SK-N-SH (cell line): Measurements from ENCODE around the gene ZNF177.

Experiments
- ELF1 ChIP-seq: IDR thresholded peaks from 2 replicates; pipeline ENCODE4 v1.4.0; 2012
- EP300 ChIP-seq, 2 experiments: IDR thresholded peaks; 2 replicates each; pipeline versions ENCODE4 v1.4.0 to v1.6.1; 2012; ENCODE audit warnings: borderline replicate concordance in 1 of 2, low read depth in 1 of 2, low read length in 1 of 2
- EZH2phosphoT487 ChIP-seq: fragments of 200-600 bp; sonication (generic); IDR thresholded peaks from 2 replicates; pipeline ENCODE4 v1.6.1; 2017; ENCODE audit warnings: low read depth, mixed run types, mild to moderate bottlenecking, antibody characterized with exemption, moderate library complexity, borderline replicate concordance
- MEF2A ChIP-seq: IDR thresholded peaks from 2 replicates; pipeline ENCODE4 v1.4.0; 2012; ENCODE audit warnings: low read depth, borderline replicate concordance
- NFIC ChIP-seq: IDR thresholded peaks from 2 replicates; pipeline ENCODE4 v1.4.0; 2012; ENCODE audit warnings: borderline replicate concordance
- NRF1 ChIP-seq: IDR thresholded peaks from 2 replicates; pipeline ENCODE4 v1.6.1; 2012; ENCODE audit warnings: low read depth, mild to moderate bottlenecking, low read length
- POLR2AphosphoS5 ChIP-seq: IDR thresholded peaks from 2 replicates; pipeline ENCODE4 v1.6.1; 2012; ENCODE audit warnings: low read depth, low read length
- RCOR1 ChIP-seq: fragments of 150-350 bp; IDR thresholded peaks from 2 replicates; pipeline ENCODE4 v1.6.1; 2017; ENCODE audit warnings: antibody characterized with exemption, low read length
- SMC3 ChIP-seq: IDR thresholded peaks from 2 replicates; pipeline ENCODE4 v1.6.1; 2012; ENCODE audit warnings: low read depth, low read length, improper control_type of control experiment
- TAF1 ChIP-seq: IDR thresholded peaks from 2 replicates; pipeline ENCODE4 v1.6.1; 2012; ENCODE audit warnings: low read depth, mild to moderate bottlenecking, low read length, moderate library complexity, borderline replicate concordance
- TCF12 ChIP-seq: IDR thresholded peaks from 2 replicates; pipeline ENCODE4 v1.4.0; 2012
- TF ChIP-seq, protein P1 (sequence below): fragments of 200-600 bp; sonication (generic); IDR thresholded peaks from 2 replicates; pipeline ENCODE4 v1.6.1; 2017; ENCODE audit warnings: antibody characterized with exemption, mild to moderate bottlenecking, moderate library complexity
- TF ChIP-seq, protein P2 (sequence below): IDR thresholded peaks from 2 replicates; pipeline ENCODE4; 2012

DNA sequence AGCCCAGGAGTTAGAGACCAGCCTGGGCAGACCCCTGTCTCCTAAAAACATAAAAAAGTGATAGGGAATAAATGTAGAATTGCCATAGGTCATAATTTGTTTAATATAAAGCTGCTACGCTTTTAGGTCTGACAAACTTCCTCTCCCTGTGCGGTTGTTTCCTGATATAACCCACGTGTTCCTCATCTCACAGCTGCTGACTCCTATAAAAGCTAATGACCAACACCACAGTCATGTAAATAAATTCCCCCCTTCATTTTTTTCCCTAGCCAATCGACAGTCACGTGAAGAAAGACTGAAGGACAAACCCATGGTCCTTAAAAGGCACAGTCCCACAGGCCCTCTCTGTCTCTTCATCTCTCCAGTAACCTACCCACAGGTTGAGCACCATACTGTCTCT lies 45.0 kb downstream of the ZNF177 start:
- TF ChIP-seq EP300 (IDR thresholded peaks at IDR 0.05; ENCODE audit: borderline replicate concordance in 1 of 2, low read depth in 1 of 2, low read length in 1 of 2), result no peak
- no peak for TF ChIP-seq NFIC
- TF ChIP-seq POLR2AphosphoS5, result no peak
- TF ChIP-seq MEF2A, result no peak
- no peak for TF ChIP-seq EZH2phosphoT487
- no peak for TF ChIP-seq SMC3
- TF ChIP-seq, protein P1, sequence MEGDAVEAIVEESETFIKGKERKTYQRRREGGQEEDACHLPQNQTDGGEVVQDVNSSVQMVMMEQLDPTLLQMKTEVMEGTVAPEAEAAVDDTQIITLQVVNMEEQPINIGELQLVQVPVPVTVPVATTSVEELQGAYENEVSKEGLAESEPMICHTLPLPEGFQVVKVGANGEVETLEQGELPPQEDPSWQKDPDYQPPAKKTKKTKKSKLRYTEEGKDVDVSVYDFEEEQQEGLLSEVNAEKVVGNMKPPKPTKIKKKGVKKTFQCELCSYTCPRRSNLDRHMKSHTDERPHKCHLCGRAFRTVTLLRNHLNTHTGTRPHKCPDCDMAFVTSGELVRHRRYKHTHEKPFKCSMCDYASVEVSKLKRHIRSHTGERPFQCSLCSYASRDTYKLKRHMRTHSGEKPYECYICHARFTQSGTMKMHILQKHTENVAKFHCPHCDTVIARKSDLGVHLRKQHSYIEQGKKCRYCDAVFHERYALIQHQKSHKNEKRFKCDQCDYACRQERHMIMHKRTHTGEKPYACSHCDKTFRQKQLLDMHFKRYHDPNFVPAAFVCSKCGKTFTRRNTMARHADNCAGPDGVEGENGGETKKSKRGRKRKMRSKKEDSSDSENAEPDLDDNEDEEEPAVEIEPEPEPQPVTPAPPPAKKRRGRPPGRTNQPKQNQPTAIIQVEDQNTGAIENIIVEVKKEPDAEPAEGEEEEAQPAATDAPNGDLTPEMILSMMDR, result no peak
- TF ChIP-seq TCF12, result no peak
- TF ChIP-seq ELF1, result no peak
- no peak for TF ChIP-seq RCOR1
- no peak for TF ChIP-seq TAF1
- TF ChIP-seq, protein P2, sequence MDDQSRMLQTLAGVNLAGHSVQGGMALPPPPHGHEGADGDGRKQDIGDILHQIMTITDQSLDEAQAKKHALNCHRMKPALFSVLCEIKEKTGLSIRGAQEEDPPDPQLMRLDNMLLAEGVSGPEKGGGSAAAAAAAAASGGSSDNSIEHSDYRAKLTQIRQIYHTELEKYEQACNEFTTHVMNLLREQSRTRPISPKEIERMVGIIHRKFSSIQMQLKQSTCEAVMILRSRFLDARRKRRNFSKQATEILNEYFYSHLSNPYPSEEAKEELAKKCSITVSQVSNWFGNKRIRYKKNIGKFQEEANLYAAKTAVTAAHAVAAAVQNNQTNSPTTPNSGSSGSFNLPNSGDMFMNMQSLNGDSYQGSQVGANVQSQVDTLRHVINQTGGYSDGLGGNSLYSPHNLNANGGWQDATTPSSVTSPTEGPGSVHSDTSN, result no peak
- TF ChIP-seq NRF1, result no peak
